T-helper 1 cell treated with Interleukin-12 subunit alpha and Interleukin-12 subunit beta and Interleukin-4 antibody, amounts not matched to agents 30 μg/mL and 1 μg/mL, for 36 hours (primary cell): ENCODE results near the gene ANO10.
"Not testable (repeated sequence)": the region's sequence is repeated elsewhere in the genome, so short reads cannot be mapped to it uniquely, and the experiment has no call there.

Source experiments
- H3K27ac Mint-ChIP-seq: one replicate; pipeline ENCODE4 v1.8.0; 2021; ENCODE audit warnings: mild to moderate bottlenecking, mixed read lengths
- H3K27me3 Mint-ChIP-seq: one replicate; pipeline ENCODE4 v1.8.0; 2021; ENCODE audit warnings: low read depth, mixed read lengths
- H3K36me3 Mint-ChIP-seq: one replicate; pipeline ENCODE4 v1.8.0; 2021; ENCODE audit warnings: low read depth, mixed read lengths
- H3K4me1 Mint-ChIP-seq: one replicate; pipeline ENCODE4 v1.8.0; 2021; ENCODE audit warnings: low read depth, mixed read lengths
- H3K4me3 Mint-ChIP-seq: one replicate; pipeline ENCODE4 v1.8.0; 2021; ENCODE audit warnings: mild to moderate bottlenecking, moderate library complexity, mixed read lengths
- H3K9me3 Mint-ChIP-seq: one replicate; pipeline ENCODE4 v1.8.0; 2021; ENCODE audit warnings: mixed read lengths

Gene ANO10

GRCh38 chr3:43372007-43372740 lies 249.6 kb downstream of the ANO10 start:
- no peak overlapping the region for H3K4me3 Mint-ChIP-seq

GRCh38 chr3:43371494-43371893 lies 250.3 kb downstream of the ANO10 start:
- H3K9me3 Mint-ChIP-seq, result no peaks in the 10 kb centered on the region
- peaks cover 3% of the 10 kb centered on the region for H3K27me3 Mint-ChIP-seq
- no peak overlapping the region for H3K4me3 Mint-ChIP-seq
- H3K4me1 Mint-ChIP-seq, result peaks cover 7% of the 10 kb centered on the region
- H3K36me3 Mint-ChIP-seq, result no peaks in the 10 kb centered on the region
- no peak overlapping the region for H3K27ac Mint-ChIP-seq

More at GRCh38 chr3:43372007-43372740, 249.6 kb downstream of the ANO10 start:
- Mint-ChIP-seq H3K27me3 (peaks cover 3% of the 10 kb centered on the region), H3K27ac (peak overlapping the region; percentile 45), H3K36me3 (no peaks in the 10 kb centered on the region), H3K4me1 (peaks cover 8% of the 10 kb centered on the region), H3K9me3 (no peaks in the 10 kb centered on the region)

GRCh38 chr3:43370293-43370980 lies 251.4 kb downstream of the ANO10 start:
- Mint-ChIP-seq H3K4me1 (peaks cover 7% of the 10 kb centered on the region), H3K36me3 (peaks cover 2% of the 10 kb centered on the region), H3K27ac (no peak overlapping the region), H3K9me3 (no peaks in the 10 kb centered on the region), H3K27me3 (peaks cover 3% of the 10 kb centered on the region), H3K4me3 (no peak overlapping the region)

- peaks cover 2% of the 10 kb centered on the region for H3K36me3 Mint-ChIP-seq
- H3K4me3 Mint-ChIP-seq, result no peak overlapping the region
- peaks cover 7% of the 10 kb centered on the region for H3K4me1 Mint-ChIP-seq
- H3K27ac Mint-ChIP-seq, result no peak overlapping the region
- H3K27me3 Mint-ChIP-seq, result peaks cover 3% of the 10 kb centered on the region
- no peaks in the 10 kb centered on the region for H3K9me3 Mint-ChIP-seq
Observed at GRCh38 chr3:43369404-43370292, 252.2 kb downstream of the ANO10 start.

- Mint-ChIP-seq H3K9me3 (no peaks in the 10 kb centered on the region), H3K27me3 (no peaks in the 10 kb centered on the region), H3K4me1 (peaks cover 3% of the 10 kb centered on the region), H3K36me3 (peaks cover 2% of the 10 kb centered on the region), H3K4me3 (no peak overlapping the region), H3K27ac (no peak overlapping the region)
Observed at GRCh38 chr3:43366885-43367284, 254.9 kb downstream of the ANO10 start.

GRCh38 chr3:43366481-43366880 lies 255.3 kb downstream of the ANO10 start:
- H3K27ac Mint-ChIP-seq, result no peak overlapping the region
- H3K4me1 Mint-ChIP-seq, result peaks cover 4% of the 10 kb centered on the region
- no peaks in the 10 kb centered on the region for H3K27me3 Mint-ChIP-seq
- H3K36me3 Mint-ChIP-seq, result peaks cover 2% of the 10 kb centered on the region
- no peaks in the 10 kb centered on the region for H3K9me3 Mint-ChIP-seq
- H3K4me3 Mint-ChIP-seq, result no peak overlapping the region

GRCh38 chr3:43365601-43366305 lies 256.1 kb downstream of the ANO10 start:
- H3K36me3 Mint-ChIP-seq, result peaks cover 2% of the 10 kb centered on the region
- no peak overlapping the region for H3K4me3 Mint-ChIP-seq
- no peak overlapping the region for H3K27ac Mint-ChIP-seq
- no peaks in the 10 kb centered on the region for H3K27me3 Mint-ChIP-seq
- H3K4me1 Mint-ChIP-seq, result peaks cover 4% of the 10 kb centered on the region
- H3K9me3 Mint-ChIP-seq, result no peaks in the 10 kb centered on the region

- no peak overlapping the region for H3K4me3 Mint-ChIP-seq
- no peak overlapping the region for H3K27ac Mint-ChIP-seq
- H3K27me3 Mint-ChIP-seq, result no peaks in the 10 kb centered on the region
- H3K4me1 Mint-ChIP-seq, result peaks cover 4% of the 10 kb centered on the region
- no peaks in the 10 kb centered on the region for H3K9me3 Mint-ChIP-seq
- peaks cover 2% of the 10 kb centered on the region for H3K36me3 Mint-ChIP-seq
Observed at GRCh38 chr3:43364926-43365325, 256.9 kb downstream of the ANO10 start.

GRCh38 chr3:43364494-43364893 lies 257.3 kb downstream of the ANO10 start:
- H3K4me1 Mint-ChIP-seq, result peaks cover 1% of the 10 kb centered on the region
- no peaks in the 10 kb centered on the region for H3K9me3 Mint-ChIP-seq
- no peak overlapping the region for H3K4me3 Mint-ChIP-seq
- no peaks in the 10 kb centered on the region for H3K27me3 Mint-ChIP-seq
- H3K36me3 Mint-ChIP-seq, result peaks cover 2% of the 10 kb centered on the region
- no peak overlapping the region for H3K27ac Mint-ChIP-seq

GRCh38 chr3:43363621-43364266 lies 258.1 kb downstream of the ANO10 start:
- H3K4me3 Mint-ChIP-seq, result no peak overlapping the region
- no peak overlapping the region for H3K27ac Mint-ChIP-seq
- peaks cover 1% of the 10 kb centered on the region for H3K4me1 Mint-ChIP-seq
- peaks cover 2% of the 10 kb centered on the region for H3K36me3 Mint-ChIP-seq
- no peaks in the 10 kb centered on the region for H3K9me3 Mint-ChIP-seq
- H3K27me3 Mint-ChIP-seq, result no peaks in the 10 kb centered on the region

- H3K4me1 Mint-ChIP-seq, result peaks cover 1% of the 10 kb centered on the region
- peaks cover 2% of the 10 kb centered on the region for H3K36me3 Mint-ChIP-seq
- no peaks in the 10 kb centered on the region for H3K27me3 Mint-ChIP-seq
- no peak overlapping the region for H3K4me3 Mint-ChIP-seq
- H3K9me3 Mint-ChIP-seq, result no peaks in the 10 kb centered on the region
- H3K27ac Mint-ChIP-seq, result no peak overlapping the region
Observed at GRCh38 chr3:43362961-43363360, 258.9 kb downstream of the ANO10 start.

GRCh38 chr3:43362183-43362582 lies 259.6 kb downstream of the ANO10 start:
- Mint-ChIP-seq H3K4me3 (no peak overlapping the region), H3K27me3 (no peaks in the 10 kb centered on the region), H3K9me3 (peaks cover 4% of the 10 kb centered on the region), H3K27ac (no peak overlapping the region), H3K36me3 (peaks cover 5% of the 10 kb centered on the region), H3K4me1 (peaks cover 1% of the 10 kb centered on the region)

GRCh38 chr3:43361077-43361476 lies 260.7 kb downstream of the ANO10 start:
- peaks cover 1% of the 10 kb centered on the region for H3K4me1 Mint-ChIP-seq
- peaks cover 12% of the 10 kb centered on the region for H3K9me3 Mint-ChIP-seq
- no peak overlapping the region for H3K27ac Mint-ChIP-seq
- H3K4me3 Mint-ChIP-seq, result no peak overlapping the region
- peaks cover 8% of the 10 kb centered on the region for H3K36me3 Mint-ChIP-seq
- no peaks in the 10 kb centered on the region for H3K27me3 Mint-ChIP-seq

GRCh38 chr3:43356033-43356432 lies 265.8 kb downstream of the ANO10 start:
- H3K9me3 Mint-ChIP-seq, result peaks cover 57% of the 10 kb centered on the region
- not testable (repeated sequence) for H3K4me1 Mint-ChIP-seq, H3K4me3 Mint-ChIP-seq, H3K27me3 Mint-ChIP-seq, H3K27ac Mint-ChIP-seq
- peaks cover 57% of the 10 kb centered on the region for H3K36me3 Mint-ChIP-seq
